ENCODE measurements around the gene NHLH1. TPM values are rescaled to one million over a fixed set of nuclear protein-coding genes. Genes with fewer than 3 reads are reported as not detected.

The NHLH1 gene
- total and polyA plus RNA-seq, 2 of the 4 experiments (the other 2 are of a cell fraction), result 0.14 TPM; not detected in 1

DNA sequence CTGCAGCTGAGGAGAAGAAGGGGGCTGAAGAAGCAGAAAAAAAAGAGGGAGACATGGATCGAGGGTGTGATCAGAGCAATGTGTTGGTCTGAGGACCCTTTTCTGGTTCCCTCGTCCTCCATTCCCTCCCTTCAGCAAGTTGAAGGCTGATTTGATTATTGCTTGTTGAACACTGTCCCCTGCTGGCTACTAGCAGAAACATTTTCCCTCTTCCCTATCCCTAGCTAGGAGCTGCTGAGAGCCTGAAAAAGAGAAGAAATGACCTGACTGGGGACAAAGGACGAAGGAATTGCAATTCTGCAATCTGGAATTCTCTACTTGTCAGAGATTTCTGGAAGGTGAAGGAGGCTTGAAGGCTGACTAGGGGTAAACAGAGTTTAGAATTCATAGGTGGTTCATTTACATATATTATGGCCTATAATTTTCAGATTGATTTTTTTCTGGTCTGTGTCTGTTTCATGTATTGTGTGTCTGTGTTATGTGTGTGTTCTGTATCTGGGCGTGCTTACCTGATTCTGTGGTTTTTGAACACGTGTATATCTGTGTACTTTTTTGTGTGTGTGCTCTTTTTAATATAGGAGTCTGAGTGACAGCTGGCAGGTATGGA is 9.8 kb downstream of the NHLH1 start:
- Histone ChIP-seq H2BK20ac (ENCODE audit: low read depth, low read length) (no peak overlapping the region), H2BK120ac (ENCODE audit: low read depth, low read length) (no peak overlapping the region), H3K27me3 (ENCODE audit: control insufficient read depth, insufficient read depth, low read length) (peaks cover 10% of the 10 kb centered on the region; the same call in 1 of the 2 replicates), H3K4ac (ENCODE audit: low read depth, low read length) (no peak overlapping the region), H3K23ac (ENCODE audit: low read depth, low read length) (no peak overlapping the region), H2AK9ac (replicated peaks; ENCODE audit: low read depth, low read length, poor library complexity) (no peak overlapping the region), H4K91ac (ENCODE audit: insufficient read depth, low read depth, low read length) (no peak overlapping the region), H3K14ac (replicated peaks; ENCODE audit: low read depth, low read length) (no peak overlapping the region), H3K4me3 (ENCODE audit: insufficient read depth, low read depth, low read length) (no peak overlapping the region), H3K56ac (ENCODE audit: extremely low read depth, insufficient read depth, low read length) (no peak overlapping the region), H4K20me1 (ENCODE audit: insufficient read depth, low read length) (no peaks in the 10 kb centered on the region), H3K9me3 (ENCODE audit: control insufficient read depth, insufficient read depth, low read length) (no peaks in the 10 kb centered on the region), H3K36me3 (ENCODE audit: control insufficient read depth, insufficient read depth, low read length) (no peaks in the 10 kb centered on the region), H3K9me1 (ENCODE audit: insufficient read depth, low read length) (no peaks in the 10 kb centered on the region; the same call in 1 of the 2 replicates), H3K4me2 (ENCODE audit: low read depth, low read length) (no peak overlapping the region), H4K5ac (ENCODE audit: low read depth, low read length) (no peak overlapping the region), H2BK5ac (ENCODE audit: low read depth, low read length, poor library complexity, severe bottlenecking) (no peak overlapping the region), H4K8ac (ENCODE audit: low read depth in 2 of 2, low read length in 2 of 2) (no peak overlapping the region), H2AK5ac (ENCODE audit: low read depth, low read length) (no peak overlapping the region), H3K9ac (ENCODE audit: low read depth, low read length) (no peak overlapping the region), H2BK15ac (ENCODE audit: low read depth, low read length) (no peak overlapping the region), H3K18ac (ENCODE audit: low read depth, low read length) (no peak overlapping the region), H2AFZ (replicated peaks; ENCODE audit: low read length, poor library complexity) (peak overlapping the region; percentile 3), H3K79me1 (ENCODE audit: low read depth in 1 of 2, low read length in 2 of 2) (no peaks in the 10 kb centered on the region), H3K27ac (ENCODE audit: insufficient read depth, low read length) (no peak overlapping the region), H3K4me1 (ENCODE audit: control insufficient read depth, insufficient read depth, low read length) (no peaks in the 10 kb centered on the region)
- WGBS, 2 experiments (ENCODE audit: extremely low coverage in 2 of 2, insufficient read length in 1 of 2), result no CpG with 5 or more reads among the region's 5 CpGs
- DNase-seq, result peak; percentile 72
- intact Hi-C loops (cut with micrococcal nuclease) (loop anchor here (1.0 to 10.0 kb wide), 5 partner anchors 85 to 432 kb away; partner anchors contain the start of gene IGSF9), dilution Hi-C loops (cut with HindIII; ENCODE audit: low sequenced_read_pairs, unreplicated experiment) (no loop called here), in situ Hi-C loops (cut with MboI; ENCODE audit: low sequenced_read_pairs) (loop anchor here (10.0 kb wide), 1 partner anchor 442 kb away; no protein-coding TSS in a partner anchor)
- ATAC-seq (ENCODE audit: low read depth), result peak; percentile 86
- ChIA-PET CTCF (interaction anchor here (0.6 to 2.3 kb wide), 20 partner anchors 11 to 356 kb away, joined by 3 to 12 read pairs (median 3); partner anchors contain the start of gene IGSF8), POLR2A (ENCODE audit: unreplicated experiment) (no interaction called here)
- TF ChIP-seq CHD1 (IDR thresholded peaks at IDR 0.05; ENCODE audit: low read depth, low read length) (no peak), POLR2A (IDR thresholded peaks at IDR 0.05; ENCODE audit: low read depth, low read length) (no peak; the same call in 1 of the 2 replicates), MAZ (IDR thresholded peaks at IDR 0.05; ENCODE audit: borderline replicate concordance, low read depth, low read length) (no peak), CEBPB (IDR thresholded peaks at IDR 0.05; ENCODE audit: low read depth, low read length) (no peak), BHLHE40 (IDR thresholded peaks at IDR 0.05; ENCODE audit: low read depth, low read length) (no peak), MAFK (IDR thresholded peaks at IDR 0.05; ENCODE audit: low read depth, low read length) (no peak), RFX5 (IDR thresholded peaks at IDR 0.05; ENCODE audit: low read depth, low read length) (no peak), RAD21 (IDR thresholded peaks at IDR 0.05; ENCODE audit: low read length) (peak; percentile 92), RCOR1 (IDR thresholded peaks at IDR 0.05; ENCODE audit: insufficient replicate concordance, low read length) (no peak), FOS (IDR thresholded peaks at IDR 0.05; ENCODE audit: low read depth, low read length) (no peak), MXI1 (IDR thresholded peaks at IDR 0.05; ENCODE audit: borderline replicate concordance, low read depth, low read length) (no peak), NFE2L2 (IDR thresholded peaks at IDR 0.05; ENCODE audit: low read depth, low read length) (no peak), SMC3 (IDR thresholded peaks at IDR 0.05; ENCODE audit: low read depth, low read length) (peak; percentile 67)
- TF ChIP-seq, protein P1, sequence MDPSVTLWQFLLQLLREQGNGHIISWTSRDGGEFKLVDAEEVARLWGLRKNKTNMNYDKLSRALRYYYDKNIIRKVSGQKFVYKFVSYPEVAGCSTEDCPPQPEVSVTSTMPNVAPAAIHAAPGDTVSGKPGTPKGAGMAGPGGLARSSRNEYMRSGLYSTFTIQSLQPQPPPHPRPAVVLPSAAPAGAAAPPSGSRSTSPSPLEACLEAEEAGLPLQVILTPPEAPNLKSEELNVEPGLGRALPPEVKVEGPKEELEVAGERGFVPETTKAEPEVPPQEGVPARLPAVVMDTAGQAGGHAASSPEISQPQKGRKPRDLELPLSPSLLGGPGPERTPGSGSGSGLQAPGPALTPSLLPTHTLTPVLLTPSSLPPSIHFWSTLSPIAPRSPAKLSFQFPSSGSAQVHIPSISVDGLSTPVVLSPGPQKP (IDR thresholded peaks at IDR 0.05; ENCODE audit: borderline replicate concordance, low read depth, low read length), result no peak
- TF ChIP-seq, protein P2, sequence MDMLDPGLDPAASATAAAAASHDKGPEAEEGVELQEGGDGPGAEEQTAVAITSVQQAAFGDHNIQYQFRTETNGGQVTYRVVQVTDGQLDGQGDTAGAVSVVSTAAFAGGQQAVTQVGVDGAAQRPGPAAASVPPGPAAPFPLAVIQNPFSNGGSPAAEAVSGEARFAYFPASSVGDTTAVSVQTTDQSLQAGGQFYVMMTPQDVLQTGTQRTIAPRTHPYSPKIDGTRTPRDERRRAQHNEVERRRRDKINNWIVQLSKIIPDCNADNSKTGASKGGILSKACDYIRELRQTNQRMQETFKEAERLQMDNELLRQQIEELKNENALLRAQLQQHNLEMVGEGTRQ (IDR thresholded peaks at IDR 0.05; ENCODE audit: low read depth, low read length), result no peak
- TF ChIP-seq, protein P3, sequence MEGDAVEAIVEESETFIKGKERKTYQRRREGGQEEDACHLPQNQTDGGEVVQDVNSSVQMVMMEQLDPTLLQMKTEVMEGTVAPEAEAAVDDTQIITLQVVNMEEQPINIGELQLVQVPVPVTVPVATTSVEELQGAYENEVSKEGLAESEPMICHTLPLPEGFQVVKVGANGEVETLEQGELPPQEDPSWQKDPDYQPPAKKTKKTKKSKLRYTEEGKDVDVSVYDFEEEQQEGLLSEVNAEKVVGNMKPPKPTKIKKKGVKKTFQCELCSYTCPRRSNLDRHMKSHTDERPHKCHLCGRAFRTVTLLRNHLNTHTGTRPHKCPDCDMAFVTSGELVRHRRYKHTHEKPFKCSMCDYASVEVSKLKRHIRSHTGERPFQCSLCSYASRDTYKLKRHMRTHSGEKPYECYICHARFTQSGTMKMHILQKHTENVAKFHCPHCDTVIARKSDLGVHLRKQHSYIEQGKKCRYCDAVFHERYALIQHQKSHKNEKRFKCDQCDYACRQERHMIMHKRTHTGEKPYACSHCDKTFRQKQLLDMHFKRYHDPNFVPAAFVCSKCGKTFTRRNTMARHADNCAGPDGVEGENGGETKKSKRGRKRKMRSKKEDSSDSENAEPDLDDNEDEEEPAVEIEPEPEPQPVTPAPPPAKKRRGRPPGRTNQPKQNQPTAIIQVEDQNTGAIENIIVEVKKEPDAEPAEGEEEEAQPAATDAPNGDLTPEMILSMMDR (conservative IDR thresholded peaks at IDR 0.05; ENCODE audit: low read depth, low read length), result peak; percentile 93
- BruUV-seq (replicated peaks), result no TSS peak
